SK-N-SH treated with all-trans-retinoic acid at 6 μM for 48 hours (cell line): ENCODE results near the gene NFXL1.

Experiments
- ISL1 ChIP-seq: fragments of 250-450 bp; sonication (Bioruptor Pico); IDR thresholded peaks from 2 replicates; pipeline ENCODE4 v2.1.2; 2022; ENCODE audit warnings: mild to moderate bottlenecking, moderate library complexity
- OSR1 ChIP-seq: fragments of 250-450 bp; sonication (Bioruptor Pico); IDR thresholded peaks from 2 replicates; pipeline ENCODE4 v1.8.0; 2022; ENCODE audit warnings: moderate library complexity, mild to moderate bottlenecking, inconsistent platforms
- RARB ChIP-seq: fragments of 250-450 bp; sonication (Bioruptor Pico); IDR thresholded peaks from 2 replicates; pipeline ENCODE4 v1.8.0; 2021; ENCODE audit warnings: mild to moderate bottlenecking, moderate library complexity
- SNAI2 ChIP-seq: fragments of 250-450 bp; sonication (Bioruptor Pico); IDR thresholded peaks from 2 replicates; pipeline ENCODE4 v1.5.0; 2020; ENCODE audit warnings: mild to moderate bottlenecking, moderate library complexity
- TCF4 ChIP-seq: fragments of 250-450 bp; sonication (Bioruptor Pico); IDR thresholded peaks from 2 replicates; pipeline ENCODE4 v1.8.0; 2021; ENCODE audit warnings: mild to moderate bottlenecking, moderate library complexity, borderline replicate concordance
- ZFP3 ChIP-seq: fragments of 250-450 bp; sonication (Bioruptor Pico); IDR thresholded peaks from 2 replicates; pipeline ENCODE4 v1.5.0; 2020; ENCODE audit warnings: mild to moderate bottlenecking, moderate library complexity
- ZFP30 ChIP-seq: fragments of 450-650 bp; formaldehyde crosslinking; IDR thresholded peaks from 2 replicates; pipeline ENCODE4 v1.5.0; 2022; ENCODE audit warnings: mild to moderate bottlenecking, moderate library complexity
- TF ChIP-seq, protein P1 (sequence below): fragments of 250-450 bp; sonication (Bioruptor Pico); IDR thresholded peaks from 2 replicates; pipeline ENCODE4 v1.5.1; 2021; ENCODE audit warnings: mild to moderate bottlenecking, moderate library complexity
- TF ChIP-seq, protein P2 (sequence below): fragments of 250-450 bp; sonication (Bioruptor Pico); IDR thresholded peaks from 2 replicates; pipeline ENCODE4 v1.8.0; 2021; ENCODE audit warnings: low read depth, mild to moderate bottlenecking, moderate library complexity, borderline replicate concordance

DNA sequence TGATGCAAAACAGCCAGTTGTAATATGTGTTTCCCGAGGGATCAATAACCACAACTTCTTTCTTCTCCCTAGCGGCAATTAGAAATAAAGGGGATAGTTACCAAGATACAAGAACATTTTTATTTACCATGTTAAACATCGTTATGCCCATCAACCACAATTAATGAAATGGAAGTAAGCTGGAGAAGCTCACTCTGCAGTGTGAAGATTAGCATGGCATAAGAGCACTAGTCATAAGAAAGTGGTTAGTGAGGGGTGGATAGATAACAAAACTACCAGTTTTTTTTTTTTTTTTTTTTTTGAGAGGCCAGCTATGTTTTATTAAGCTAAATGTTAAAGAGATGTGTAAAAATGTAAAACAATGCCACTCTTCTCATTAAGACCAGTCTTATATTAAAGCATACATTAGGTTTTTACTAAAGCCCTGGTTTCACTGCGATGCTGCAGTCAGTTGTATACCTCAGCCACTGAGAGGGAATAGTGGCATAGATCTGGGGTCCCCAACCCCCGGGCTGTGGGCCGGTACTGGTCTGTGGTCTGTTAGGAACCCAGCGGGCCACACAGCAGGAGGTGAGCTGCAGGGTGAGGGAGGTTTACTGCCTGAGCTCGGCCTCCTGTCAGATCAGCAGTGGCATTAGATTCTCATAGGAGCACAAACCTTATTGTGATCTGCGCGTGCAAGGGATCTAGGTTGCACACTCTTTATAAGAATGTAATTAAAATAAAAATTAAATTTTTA is 27.9 kb upstream of the NFXL1 start:
- TF ChIP-seq TCF4 (CRISPR knock-in tag) = no peak
- no peak for TF ChIP-seq ZFP30 (CRISPR knock-in tag)
- TF ChIP-seq, protein P1, sequence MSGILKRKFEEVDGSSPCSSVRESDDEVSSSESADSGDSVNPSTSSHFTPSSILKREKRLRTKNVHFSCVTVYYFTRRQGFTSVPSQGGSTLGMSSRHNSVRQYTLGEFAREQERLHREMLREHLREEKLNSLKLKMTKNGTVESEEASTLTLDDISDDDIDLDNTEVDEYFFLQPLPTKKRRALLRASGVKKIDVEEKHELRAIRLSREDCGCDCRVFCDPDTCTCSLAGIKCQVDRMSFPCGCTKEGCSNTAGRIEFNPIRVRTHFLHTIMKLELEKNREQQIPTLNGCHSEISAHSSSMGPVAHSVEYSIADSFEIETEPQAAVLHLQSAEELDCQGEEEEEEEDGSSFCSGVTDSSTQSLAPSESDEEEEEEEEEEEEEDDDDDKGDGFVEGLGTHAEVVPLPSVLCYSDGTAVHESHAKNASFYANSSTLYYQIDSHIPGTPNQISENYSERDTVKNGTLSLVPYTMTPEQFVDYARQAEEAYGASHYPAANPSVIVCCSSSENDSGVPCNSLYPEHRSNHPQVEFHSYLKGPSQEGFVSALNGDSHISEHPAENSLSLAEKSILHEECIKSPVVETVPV = no peak
- no peak for TF ChIP-seq OSR1 (CRISPR knock-in tag)
- no peak for TF ChIP-seq SNAI2 (CRISPR knock-in tag)
- no peak for TF ChIP-seq ISL1 (CRISPR knock-in tag)
- TF ChIP-seq ZFP3 (CRISPR knock-in tag) = no peak
- no peak for TF ChIP-seq RARB (CRISPR knock-in tag)
- TF ChIP-seq, protein P2, sequence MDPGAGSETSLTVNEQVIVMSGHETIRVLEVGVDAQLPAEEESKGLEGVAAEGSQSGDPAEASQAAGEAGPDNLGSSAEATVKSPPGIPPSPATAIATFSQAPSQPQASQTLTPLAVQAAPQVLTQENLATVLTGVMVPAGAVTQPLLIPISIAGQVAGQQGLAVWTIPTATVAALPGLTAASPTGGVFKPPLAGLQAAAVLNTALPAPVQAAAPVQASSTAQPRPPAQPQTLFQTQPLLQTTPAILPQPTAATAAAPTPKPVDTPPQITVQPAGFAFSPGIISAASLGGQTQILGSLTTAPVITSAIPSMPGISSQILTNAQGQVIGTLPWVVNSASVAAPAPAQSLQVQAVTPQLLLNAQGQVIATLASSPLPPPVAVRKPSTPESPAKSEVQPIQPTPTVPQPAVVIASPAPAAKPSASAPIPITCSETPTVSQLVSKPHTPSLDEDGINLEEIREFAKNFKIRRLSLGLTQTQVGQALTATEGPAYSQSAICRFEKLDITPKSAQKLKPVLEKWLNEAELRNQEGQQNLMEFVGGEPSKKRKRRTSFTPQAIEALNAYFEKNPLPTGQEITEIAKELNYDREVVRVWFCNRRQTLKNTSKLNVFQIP (CRISPR knock-in tag) = no peak
